ENCODE data around the gene EIF4ENIF1.

DNA sequence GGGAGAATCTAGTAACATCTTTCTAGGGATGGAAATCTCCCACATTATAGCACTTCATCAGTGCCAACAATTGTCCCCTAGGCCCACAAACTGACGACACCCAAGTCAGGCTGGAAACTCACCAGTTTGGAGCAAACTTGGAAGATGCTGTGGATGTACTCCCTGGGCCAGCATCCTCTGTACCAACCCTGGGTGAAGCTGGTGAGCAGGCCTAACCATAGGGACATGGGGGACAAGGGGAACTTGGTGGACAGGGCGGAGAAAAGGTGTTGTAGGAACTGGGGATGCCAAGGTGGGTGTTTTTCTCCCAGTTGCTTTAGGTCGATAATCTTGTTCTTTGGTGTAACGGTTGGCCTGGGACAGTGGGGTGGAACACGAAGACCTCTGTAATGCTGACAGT is 48.0 kb downstream of the EIF4ENIF1 start:
- TF ChIP-seq, protein P1, sequence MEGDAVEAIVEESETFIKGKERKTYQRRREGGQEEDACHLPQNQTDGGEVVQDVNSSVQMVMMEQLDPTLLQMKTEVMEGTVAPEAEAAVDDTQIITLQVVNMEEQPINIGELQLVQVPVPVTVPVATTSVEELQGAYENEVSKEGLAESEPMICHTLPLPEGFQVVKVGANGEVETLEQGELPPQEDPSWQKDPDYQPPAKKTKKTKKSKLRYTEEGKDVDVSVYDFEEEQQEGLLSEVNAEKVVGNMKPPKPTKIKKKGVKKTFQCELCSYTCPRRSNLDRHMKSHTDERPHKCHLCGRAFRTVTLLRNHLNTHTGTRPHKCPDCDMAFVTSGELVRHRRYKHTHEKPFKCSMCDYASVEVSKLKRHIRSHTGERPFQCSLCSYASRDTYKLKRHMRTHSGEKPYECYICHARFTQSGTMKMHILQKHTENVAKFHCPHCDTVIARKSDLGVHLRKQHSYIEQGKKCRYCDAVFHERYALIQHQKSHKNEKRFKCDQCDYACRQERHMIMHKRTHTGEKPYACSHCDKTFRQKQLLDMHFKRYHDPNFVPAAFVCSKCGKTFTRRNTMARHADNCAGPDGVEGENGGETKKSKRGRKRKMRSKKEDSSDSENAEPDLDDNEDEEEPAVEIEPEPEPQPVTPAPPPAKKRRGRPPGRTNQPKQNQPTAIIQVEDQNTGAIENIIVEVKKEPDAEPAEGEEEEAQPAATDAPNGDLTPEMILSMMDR (IDR thresholded peaks at IDR 0.05; ENCODE audit: low read depth, low read length), result no peak
- no peak for TF ChIP-seq POLR2A (IDR thresholded peaks at IDR 0.05; ENCODE audit: extremely low read depth, insufficient read length)
